GM21390 (cell line): ENCODE measurements around the gene TRIM2.
"Not testable (repeated sequence)": the region's sequence is repeated elsewhere in the genome, so short reads cannot be mapped to it uniquely, and the experiment has no call there.

Experiments used
- ATAC-seq: cut with Tn5 transposase; IDR thresholded peaks from one replicate; pipeline ENCODE4 v1.9.1; 2021; ENCODE audit not compliant: unreplicated experiment

The TRIM2 gene

DNA sequence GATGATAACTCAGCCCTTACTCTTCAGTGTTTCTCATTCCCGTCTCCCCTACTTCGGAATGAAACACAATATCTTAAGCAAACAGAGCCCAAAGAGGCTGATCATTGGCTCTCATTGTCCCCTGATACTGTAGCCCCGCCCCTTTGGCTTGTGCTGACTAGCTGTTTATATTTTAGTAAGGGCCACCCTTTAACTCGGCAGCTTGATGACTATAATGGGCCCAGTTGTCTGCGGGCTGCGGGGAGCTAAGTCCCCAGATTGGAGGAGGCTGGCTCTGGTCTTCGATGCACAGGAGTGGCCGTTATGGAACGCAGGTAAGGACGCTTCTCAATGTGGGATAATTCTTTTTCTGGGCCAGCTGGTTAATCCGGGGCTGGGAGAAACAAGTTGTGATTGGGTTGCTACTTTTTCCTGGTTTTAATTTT, at the start of gene TRIM2:
TSS of gene TRIM2 (plus strand) at position 197 of the 425 bp plus-strand sequence. CDS start at position 285, 88 bp downstream.
- ATAC-seq, result no peak

DNA sequence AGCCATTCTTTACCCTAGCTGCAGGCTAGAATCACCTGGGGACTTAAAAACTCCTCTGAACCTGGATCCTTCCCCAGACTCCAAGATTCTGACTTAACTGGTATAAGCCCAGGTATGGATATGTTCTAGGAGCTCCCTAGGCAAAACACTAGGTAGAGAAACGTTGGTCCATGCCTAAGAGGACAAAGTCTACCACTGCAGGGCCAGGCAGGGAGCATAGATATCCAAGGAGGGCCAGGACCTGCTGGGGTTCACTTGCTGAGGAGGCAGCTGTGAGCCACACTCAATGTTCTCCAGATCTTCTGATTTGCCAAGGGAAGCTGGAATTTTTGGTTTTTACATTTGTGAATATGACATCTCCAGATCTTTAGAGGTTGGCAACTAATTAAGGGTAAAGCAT, 48.6 kb upstream of the TRIM2 start:
- ATAC-seq, result no peak

DNA sequence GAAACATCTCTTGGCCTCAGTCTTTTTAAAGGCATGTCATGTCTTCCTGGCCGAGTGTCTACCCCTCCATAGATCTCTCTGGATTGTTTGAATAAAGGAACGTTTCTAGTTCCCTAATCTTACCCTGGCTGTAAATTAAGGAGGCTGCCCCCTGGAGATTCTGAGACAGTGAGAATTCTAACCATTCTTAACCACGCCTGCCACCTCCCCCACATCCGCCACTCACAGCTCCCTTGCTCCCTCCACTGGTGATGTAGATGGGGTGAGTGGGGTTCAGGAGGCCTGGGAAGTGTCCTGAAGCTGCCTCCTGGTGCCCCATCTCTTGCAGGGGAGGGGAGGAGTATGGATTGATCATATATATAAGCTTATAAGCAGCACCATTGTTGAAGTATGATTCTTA, 48.0 kb upstream of the TRIM2 start:
- no peak for ATAC-seq

DNA sequence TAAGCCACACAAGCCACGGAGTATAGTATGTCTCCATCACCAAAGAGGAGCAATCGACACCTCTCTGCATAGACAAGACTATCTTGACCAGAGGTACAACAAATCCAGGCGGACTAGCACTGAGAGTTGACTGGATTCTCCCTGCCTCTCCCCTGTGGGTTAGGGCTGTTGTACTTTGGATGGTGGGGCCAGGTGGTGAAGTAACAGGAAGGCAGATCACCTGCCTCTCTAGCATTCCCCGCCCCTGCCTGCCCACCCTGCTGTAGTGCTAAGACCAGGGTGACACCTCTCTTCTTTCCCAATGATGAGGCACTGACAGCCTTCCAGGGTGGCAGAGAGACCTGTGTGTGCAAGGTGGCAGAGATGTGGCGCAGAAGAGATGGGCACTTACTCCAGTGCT, 47.5 kb upstream of the TRIM2 start:
- ATAC-seq, result no peak

DNA sequence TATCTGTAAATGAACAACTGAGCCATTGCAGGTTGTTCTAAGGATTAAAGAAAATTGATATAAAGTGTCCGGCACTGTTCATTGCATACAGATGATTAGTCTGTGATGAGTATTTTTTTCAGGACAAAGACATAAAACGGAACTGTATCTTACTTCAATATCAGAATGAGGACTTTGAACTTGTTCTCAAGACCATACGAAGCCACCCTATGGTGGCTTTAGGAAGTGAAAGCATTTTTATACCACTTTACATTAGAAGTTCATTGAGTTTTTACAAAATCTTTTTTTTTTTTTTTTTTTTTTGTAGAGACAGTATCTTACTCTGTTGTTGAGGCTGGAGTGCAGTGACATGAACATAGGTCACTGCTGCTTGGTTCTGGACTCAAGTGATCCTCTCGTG, 45.2 kb upstream of the TRIM2 start:
- ATAC-seq, result no peak

DNA sequence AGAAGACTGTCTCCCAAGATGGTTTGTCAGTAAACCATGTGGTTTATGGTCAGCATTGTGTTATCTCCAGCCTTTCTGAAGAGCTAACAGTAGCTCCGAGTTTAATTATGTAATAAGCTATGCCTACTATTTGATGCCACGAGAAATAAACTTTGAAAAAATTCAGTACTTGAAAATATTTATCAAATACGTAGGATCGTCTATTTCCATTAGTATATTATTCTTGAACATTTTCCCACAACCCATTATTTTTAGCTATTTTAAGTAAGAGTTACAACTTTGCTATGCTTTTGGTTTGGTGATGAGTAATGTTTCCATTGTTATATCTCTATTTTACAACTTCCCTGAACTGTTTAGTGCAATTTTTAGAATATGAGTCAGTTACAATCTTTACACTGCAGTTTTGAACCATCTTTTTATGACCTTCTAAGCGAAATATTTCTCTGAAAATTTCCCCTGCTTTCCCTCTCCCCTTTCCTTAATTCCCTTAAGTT, 44.5 kb upstream of the TRIM2 start:
- ATAC-seq, result no peak

DNA sequence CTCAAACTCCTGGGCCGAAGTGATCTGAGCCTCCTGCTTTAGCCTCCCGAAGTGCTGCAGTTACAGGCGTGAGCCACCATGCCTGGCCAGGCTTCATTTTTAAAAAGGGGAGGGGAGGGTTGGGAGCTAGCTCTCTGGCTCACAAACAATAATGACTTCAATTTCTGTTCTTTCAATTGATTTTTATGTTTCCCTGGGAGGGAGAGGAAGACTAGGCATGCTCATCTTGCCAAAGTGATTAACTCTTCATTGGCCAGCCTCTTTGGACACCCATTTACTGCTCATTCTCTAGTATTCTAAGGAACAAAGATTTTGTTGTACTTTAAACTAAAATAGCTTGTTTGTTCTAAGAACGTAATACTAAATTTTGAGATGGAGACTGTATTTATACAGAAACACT, 43.4 kb upstream of the TRIM2 start:
- no peak for ATAC-seq

DNA sequence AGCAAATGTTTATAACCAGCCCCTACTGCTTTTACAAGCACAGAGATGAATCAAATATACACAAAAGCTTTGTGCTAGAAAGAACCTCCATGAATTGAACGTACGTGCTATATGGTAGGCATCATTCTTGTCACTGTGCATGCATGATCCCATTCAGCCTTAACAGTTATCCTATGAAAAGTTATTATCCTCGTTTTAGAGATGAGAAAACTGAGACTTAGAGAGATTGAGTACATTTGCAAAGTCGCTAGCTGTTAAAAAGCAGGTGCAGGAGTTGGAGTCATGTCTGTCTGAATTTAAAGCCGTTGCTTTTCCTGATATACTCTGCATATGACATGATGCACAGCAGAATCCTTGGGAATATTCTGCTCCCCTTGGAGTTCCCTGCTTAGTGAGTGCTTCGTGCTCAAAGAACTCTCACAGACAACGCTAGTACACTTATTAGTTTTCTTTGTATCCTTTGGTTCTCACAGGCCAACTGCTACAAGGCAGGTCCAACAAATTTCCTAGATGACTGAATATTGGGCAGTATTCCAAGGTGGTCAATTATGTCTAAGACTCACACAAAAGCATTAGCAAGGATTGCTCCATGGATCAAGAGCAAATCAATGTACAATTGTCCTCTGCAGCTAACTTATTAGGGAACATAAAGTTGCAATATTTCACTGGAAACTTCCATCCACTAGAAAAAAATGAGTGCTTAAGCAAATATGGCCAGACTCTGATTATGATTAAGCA, 42.8 kb upstream of the TRIM2 start:
- no peak for ATAC-seq

DNA sequence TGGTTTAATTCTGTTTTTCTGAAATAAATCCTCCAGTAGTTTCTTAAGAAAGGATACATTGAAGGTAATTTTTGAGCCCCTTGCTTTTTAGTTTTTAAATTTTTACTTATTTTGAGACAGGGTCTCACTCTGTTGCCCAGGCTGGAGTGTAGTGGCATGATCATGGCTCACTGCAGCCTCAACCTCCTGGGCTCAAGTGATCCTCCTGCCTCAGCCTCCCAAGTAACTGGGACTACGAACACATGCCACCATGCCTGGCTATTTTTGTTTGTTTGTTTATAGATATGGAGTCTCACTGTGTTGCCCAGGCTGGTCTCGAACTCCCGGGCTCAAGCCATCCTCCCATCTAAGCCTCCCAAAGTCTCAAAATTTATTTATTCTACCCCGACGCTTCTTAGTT, 39.0 kb upstream of the TRIM2 start:
- not testable (repeated sequence) for ATAC-seq

DNA sequence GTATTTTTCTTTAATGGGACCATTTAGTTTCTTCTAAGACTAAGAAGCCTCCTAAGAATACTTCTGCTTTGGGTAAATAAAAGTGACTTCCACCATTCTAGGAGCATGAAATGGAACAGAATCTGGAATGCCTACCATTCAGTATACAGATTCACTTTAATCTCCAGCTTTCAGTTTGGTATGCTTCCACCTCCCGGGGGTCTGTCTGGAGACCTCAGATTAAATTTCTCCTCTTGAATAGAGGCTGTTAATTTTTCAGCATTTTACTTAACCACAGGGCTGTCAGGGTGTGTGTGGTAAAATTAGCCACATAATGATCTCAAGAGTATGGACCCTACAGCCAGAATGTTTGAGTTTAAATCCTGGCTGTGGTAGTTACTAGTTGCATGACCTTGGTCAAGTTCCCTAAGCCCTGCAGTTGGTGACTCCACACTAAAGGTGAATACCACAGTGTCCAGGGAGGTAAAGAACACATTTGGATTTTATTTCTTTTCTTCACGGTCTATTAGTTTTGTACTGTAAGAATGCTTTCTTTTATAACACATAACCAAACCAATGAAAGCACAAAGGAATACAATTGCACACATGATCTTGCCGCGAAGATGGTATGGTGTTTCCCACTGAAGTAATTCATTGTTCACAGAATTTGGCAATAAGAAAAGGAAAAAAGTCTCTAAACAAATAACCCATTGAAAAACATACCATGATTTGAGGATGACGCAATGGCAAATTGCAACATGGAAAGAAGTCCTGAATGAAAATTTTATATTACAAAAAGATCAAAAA, 37.3 kb upstream of the TRIM2 start:
- ATAC-seq, result no peak

DNA sequence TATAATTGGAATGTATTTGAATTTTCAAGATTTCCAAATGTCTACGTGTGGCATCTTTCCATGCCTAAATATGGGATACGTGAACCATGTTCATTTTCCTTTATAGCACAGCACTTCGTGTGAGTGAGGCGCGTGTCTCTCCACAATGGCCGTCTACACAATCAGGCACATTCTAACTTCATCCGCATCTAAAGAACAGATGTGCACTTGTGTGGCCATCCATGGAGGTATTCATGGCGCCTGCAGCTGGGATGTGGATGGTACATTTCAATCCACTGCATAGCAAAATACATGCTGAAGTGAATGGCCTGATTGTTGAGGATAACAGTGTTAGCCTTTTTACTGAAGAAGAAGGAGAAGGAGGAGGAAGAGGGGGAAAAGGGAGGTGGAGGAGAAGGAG, 34.5 kb upstream of the TRIM2 start:
- no peak for ATAC-seq

DNA sequence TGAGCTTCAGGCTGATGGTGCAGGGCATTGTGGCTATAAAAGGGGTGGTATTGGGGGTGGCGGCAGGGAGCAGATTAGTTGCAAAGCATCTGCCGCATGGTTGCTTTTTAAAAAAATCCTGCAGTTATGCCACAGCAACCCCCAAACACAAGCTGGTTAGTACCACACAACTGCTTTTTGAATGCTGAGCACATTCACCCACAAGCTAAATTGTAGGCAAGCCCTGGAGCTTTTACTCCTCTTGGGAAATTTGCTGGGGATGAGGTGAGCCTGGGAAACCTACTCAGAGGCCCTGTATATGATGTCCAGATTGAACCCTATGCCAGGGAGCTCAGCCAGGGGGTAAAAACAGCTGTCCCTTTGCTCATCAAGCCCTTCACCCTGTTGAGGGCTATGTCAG, 33.8 kb upstream of the TRIM2 start:
- ATAC-seq, result no peak

DNA sequence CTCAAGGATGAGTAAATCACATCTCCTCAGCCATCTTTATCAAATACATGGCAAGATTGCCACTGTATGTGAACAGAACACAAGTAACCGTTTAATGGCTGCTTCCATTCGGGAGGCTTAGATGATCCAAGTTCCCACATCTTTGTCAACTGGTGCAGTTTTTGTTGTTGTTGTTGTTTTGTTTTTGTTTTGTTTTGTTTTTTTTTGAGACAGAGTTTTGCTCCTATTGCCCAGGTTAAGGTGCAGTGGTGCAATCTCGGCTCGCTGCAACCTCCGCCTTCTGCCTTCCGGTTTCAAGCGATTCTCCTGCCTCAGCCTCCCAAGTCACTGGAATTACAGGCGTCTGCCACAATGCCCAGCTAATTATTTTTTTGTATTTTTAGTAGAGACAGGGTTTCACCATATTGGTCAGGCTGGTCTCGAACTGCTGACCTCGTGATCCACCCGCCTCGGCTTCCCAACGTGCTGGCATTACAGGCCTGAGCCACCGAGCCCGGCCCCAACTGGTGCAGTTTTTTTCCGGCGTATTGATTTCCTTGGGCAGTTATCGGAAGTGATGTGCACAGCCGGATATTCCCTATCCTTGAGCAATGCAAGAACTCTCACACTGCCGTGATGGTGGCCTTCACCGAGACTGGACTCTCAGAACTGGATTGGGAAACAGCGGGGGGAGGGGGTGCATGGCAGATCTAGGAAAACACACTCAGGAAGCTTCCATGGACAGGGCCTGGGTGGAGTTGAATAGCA, 29.2 kb upstream of the TRIM2 start:
- ATAC-seq, result no peak

DNA sequence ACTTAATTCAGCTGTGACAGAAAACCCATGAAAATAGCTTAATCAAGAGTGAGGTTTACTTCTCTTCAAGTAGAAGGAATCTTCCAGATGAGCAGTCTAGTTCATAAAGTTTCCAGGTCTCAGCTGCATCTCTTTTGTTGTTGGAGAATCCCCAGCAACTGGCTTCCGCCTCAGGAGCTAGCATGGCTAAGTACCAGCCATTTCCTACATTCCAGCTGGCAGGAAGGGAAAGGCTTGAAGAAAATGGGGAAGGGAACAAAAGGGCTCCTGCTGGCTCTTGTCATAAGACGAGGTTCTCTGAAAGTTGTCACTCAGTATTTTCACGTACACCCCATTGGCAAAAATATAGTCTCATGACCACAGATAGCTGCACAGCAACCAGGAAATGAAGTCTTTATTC, 27.3 kb upstream of the TRIM2 start:
- ATAC-seq, result no peak

DNA sequence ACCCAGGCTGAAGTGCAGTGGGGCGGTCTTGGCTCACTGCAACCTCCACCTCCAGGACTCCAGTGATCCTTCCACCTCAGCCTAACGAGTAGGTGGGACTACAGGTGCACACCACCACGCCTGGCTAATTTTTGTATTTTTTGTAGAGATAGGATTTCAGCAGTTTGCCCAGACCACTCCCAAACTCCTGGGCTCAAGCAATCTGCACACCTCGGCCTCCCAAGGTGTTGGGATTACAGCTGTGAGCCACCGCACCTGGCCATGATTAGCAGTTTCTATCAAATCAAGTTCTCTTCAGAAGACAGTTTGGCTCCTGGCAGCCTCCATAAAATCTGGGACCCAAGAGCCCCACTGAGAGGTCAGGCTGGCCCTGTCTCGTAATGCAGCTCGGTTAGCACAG, 26.4 kb upstream of the TRIM2 start:
- no peak for ATAC-seq

DNA sequence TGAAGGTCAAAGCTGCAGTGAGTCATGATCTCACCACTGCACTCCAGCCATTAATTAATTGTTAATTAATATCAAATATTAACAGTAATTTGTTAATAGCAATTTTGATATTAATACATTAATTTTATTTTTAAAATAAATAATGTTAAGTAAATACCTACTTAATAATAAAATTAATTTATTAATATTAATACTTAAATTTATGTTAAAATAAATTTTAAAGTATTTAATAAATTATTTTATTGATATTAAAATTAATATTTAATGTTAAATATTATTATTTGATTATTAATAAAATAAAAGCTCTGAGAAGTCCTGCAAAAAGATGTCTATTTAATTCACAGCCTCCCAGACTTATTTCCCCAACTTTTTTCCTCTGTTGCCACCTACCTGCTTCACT, 25.1 kb upstream of the TRIM2 start:
- no peak for ATAC-seq

DNA sequence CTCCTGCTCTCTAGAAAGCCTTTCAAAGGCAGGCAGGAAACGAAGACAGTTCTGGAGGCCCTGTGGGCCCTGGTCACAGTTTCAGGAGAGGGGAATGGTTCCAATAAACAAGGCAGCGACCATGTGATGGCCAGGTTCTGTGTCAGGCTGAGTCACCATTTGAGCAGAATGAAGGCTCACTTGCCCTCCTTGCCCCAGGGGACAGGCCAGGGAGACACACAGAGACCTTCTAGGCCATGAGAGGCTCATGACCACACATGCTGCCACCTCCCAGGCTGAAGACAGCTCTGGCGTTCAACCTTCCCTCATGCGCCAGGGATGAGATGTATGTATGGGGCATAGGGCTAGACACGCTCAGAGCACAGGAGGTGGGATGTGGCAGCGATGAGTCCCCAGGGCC, 22.9 kb upstream of the TRIM2 start:
- no peak for ATAC-seq

DNA sequence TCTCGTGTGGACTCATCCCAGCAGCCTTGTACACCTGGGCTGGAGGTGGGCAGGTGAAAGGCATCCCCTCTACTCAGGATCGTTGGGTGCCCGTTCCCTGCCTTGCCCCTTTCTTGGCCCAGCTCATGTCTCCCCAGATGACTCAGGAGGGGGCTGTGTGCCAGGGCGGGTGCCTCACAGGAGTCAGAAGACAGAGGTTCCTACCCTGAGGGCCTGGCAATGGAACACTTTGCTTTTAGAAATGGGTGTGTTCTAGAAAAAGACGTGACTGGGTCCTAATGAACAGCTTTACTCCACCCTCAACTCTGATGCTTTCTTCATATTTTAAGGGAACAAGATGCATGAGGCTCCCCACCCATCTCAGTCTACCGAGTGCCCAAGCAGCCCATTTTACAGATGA, 22.5 kb upstream of the TRIM2 start:
- no peak for ATAC-seq

DNA sequence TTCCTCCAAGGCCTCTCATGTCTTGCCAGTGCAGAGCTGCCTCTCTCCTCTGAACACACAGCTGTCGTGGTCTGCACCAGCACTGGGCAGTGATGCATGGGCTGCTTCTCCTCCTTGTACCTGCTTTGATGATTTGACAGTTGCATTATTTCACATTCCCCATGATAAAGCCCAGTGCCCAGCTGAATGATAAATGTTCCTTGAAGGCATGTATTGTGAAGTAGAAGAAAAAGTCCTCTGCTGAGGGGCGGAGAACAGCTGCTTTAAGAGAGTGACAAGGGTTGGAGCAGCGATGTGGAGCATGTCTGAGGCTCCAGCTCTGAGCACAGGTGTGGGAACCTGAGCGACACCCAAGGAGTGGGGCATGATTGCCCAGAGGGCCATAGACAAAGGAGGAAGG, 21.1 kb upstream of the TRIM2 start:
- no peak for ATAC-seq

DNA sequence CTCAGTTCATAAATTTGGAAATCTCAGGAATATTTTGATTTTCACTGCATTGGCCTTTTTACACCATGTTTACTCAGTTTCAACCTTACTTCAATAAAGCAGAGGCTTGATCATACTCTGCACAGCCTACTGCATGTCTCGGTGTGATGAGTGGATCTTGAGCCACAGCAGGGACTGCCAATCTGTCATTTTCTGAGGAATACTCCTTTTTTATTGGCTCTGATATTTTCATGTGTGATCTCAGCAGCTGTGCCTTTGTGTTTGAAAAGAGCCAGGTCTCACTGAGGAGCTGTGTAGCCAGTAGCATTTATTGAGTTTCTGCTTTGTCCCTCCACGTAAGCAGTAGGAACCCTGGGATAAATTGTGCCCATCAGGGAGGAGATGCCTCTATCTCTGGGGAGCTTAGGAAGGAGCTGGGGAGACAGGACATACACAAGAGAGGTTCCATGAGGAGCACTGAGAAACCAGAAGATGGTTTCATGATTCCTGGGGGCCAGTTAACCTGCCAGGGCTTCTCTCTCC, 18.9 kb upstream of the TRIM2 start:
- ATAC-seq, result no peak

DNA sequence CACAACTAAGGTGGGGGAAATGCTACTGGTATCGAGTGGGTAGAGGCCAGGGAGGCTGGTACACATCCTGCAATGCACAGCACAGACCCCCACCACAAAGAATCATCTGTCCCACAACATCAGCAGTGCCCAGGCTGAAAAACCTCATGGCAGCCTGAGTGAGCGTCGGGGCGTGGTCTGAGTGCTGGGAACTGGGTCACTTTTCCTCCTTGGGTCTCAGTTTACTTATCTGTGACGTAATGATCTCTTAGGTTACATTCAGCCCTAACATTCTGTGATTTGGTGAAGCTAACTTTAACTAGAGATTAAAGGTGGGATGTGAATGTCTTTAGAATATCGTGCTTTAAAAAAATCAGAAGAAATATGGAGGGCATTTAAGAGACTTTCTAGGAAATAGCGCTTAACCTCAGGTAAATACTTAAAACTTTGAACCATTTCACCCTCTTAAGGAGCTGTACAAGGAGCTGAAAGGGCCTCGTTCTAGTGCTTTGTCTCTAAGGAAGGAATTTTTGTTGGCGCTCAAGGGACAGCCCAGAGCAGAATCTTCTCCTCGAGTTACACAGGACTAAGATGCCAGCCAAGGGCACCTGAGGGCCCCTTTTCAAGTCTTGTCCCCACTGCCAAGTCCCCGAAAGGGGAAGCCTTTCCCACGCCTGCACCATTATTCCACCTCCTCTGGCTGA, 18.1 kb upstream of the TRIM2 start:
- no peak for ATAC-seq
